HL-60 (cell line): ENCODE data around the gene MS4A18.

Source experiments
- CTCF ChIP-seq: IDR thresholded peaks from one replicate; pipeline ENCODE4 v1.5.1; 2011; ENCODE audit warnings: low read length, control low read depth, inconsistent platforms; ENCODE audit not compliant: insufficient read depth
- POLR2AphosphoS5 ChIP-seq: IDR thresholded peaks from 2 replicates; pipeline ENCODE4 v1.6.1; 2012; ENCODE audit warnings: low read depth
- REST ChIP-seq: IDR thresholded peaks from 2 replicates; pipeline ENCODE4 v1.6.1; 2012; ENCODE audit warnings: low read depth; ENCODE audit not compliant: insufficient replicate concordance

- no peak for TF ChIP-seq CTCF
- no peak for TF ChIP-seq POLR2AphosphoS5
- no peak for TF ChIP-seq REST
These were observed 16.1 kb downstream of the MS4A18 start for GRCh38 chr11:60740573-60740972.
